ENCODE data around the gene PLCG1.
"Not testable (repeated sequence)": the region's sequence is repeated elsewhere in the genome, so short reads cannot be mapped to it uniquely, and the experiment has no call there.

Gene PLCG1

DNA sequence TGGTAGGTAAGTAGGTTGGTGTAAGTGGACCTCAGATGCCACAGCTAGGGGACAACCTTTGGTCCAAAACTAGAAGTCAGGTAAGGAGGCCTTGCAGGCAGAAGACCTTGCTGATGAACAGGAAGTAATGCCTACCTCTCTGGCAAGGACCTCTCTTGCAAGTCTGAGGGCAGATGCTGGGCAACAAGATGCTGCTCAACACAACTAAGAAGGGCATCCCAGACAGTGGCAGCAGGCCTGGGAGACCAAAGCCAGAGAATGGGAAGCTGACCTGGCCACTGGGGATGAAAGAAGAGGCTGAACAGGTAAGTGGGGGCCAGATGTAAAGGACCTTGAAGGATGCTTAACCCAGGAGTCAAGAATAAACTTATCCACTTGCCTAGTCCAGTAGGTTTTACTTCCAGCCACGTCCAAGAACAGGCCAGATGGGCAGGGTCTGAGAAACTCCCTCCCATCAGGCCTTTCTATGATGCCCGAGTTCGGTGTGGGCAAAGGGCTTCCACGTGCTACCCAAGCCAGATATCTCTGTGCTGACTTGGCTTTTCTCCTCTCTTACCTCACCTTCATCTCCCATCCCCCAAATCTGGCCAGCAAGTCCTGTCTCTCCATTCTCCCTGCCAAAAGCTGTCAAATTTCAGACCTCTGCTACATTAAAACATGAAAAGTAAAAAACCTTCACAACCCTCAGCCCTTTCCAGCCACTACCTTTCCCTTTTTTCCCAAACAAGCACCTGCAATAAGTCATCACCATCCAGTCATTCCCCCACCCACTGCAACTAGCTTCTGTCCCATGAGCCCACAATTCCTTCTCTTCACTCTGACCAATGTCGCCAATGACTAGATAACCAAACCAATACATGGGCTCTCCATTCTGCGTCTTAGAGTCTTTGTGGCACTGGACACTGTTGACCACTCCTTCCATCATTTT, 11.5 kb upstream of the PLCG1 start:
- no peak for DNase-seq

DNA sequence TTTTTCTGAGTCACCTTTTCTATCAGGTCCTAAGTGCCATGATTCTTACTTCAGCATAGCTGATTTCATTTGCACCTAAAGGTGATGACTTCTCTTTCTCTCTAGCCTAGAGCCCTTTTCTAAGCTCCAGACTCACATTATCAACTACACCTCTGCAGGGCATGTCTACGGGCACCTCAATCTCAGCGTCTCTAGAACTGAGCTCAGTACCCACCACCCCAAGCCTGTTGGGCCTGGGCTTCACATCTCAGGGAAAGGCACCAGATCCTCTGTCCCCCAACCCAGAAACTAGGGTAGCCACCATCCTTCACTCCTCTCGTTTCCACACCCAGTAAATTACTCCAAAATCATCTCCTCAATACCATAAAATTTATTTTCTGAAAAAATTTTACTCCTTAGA, 10.6 kb upstream of the PLCG1 start:
- no peak for DNase-seq

DNA sequence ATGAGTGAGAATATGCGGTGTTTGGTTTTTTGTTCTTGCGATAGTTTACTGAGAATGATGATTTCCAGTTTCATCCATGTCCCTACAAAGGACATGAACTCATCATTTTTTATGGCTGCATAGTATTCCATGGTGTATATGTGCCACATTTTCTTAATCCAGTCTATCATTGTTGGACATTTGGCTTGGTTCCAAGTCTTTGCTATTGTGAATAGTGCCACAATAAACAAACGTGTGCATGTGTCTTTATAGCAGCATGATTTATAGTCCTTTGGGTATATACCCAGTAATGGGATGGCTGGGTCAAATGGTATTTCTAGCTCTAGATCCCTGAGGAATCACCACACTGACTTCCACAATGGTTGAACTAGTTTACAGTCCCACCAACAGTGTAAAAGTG, 9.0 kb upstream of the PLCG1 start:
- not testable (repeated sequence) for DNase-seq

DNA sequence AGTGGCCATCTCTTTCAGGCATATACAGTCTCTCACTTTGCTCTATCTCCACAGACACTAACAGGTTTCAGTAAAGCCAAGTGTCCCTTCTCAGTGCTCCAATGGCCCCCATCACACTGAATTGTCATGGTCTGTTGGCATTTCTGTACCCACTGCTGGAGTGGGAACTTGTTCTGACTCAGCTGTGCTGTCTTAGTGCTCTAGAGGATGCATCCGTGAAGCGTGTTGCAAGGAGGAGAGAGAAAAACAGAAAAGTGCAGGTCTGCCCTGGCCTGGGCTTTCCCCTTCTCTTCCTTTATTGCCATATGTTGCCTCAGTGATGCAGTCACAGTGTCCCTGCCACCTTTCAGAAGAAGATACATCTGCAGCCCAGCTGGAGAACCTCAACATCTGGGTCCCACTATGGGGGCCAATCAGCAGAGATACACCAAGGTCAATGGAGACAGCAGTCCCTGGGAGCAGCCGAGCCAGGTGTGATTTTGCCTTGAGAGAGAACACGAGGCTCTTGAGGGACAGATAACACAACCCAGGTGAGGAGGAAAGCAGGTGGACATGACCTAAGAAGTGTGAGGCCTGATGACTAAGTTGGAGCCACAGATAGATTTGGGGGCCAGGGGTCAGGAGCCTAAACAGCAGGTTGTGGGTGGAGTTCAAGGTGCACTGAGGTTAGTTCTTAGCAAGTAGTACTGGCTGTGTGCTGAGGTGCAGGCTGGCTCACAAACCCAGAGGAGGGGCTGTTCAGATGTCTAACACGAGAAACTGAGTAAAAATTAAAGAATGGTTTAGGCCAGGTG, 5.6 kb upstream of the PLCG1 start:
- DNase-seq, result no peak

DNA sequence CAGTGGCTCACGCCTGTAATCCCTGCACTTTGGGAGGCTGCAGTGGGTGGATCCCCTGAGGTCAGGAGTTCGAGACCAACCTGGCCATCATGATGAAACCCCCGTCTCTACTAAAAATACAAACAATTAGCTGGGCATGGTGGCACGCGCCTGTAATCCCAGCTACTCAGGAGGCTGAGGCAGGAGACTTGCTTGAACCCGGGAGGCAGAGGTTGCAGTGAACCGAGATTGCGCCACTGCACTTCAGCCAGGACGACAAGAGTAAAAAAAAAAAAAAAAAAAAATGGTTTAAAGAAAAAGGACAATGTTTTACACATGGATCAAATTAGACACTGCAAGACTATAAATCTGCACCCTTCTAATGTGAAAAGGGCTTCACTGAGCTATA, 5.0 kb upstream of the PLCG1 start:
- DNase-seq, result not testable (repeated sequence)

DNA sequence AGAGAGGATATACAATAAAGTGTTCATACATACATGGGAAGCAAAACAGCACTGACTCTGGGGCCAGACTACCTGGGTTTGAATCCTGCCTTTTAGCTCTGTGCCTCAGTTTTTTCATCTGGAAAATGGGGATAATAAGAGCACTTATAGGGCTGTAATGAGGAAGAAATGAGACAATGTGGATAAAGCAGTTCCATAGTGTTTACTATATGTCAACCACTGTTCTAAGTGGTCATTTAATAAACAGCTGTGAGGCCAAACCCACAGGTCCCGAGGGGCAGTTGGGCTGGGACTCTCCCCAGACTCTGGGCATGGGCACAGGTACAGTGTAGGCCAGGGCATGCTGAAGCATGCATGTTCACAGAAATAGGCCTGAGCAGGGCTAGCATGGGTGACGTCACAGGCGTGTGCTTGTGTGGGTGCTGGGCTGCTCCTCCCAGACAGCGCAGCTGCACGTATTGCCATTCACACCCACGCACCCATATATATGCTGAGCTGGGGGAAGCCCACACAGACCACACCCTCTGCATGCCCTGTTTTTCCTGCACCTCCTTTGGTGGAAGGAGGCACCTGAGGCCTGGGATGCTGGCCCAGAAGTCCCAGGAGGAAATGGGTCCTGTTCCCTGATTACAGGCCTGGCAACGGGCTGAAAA, 3.5 kb upstream of the PLCG1 start:
- DNase-seq, result peak in 1 of 2 donors; percentile 56

DNA sequence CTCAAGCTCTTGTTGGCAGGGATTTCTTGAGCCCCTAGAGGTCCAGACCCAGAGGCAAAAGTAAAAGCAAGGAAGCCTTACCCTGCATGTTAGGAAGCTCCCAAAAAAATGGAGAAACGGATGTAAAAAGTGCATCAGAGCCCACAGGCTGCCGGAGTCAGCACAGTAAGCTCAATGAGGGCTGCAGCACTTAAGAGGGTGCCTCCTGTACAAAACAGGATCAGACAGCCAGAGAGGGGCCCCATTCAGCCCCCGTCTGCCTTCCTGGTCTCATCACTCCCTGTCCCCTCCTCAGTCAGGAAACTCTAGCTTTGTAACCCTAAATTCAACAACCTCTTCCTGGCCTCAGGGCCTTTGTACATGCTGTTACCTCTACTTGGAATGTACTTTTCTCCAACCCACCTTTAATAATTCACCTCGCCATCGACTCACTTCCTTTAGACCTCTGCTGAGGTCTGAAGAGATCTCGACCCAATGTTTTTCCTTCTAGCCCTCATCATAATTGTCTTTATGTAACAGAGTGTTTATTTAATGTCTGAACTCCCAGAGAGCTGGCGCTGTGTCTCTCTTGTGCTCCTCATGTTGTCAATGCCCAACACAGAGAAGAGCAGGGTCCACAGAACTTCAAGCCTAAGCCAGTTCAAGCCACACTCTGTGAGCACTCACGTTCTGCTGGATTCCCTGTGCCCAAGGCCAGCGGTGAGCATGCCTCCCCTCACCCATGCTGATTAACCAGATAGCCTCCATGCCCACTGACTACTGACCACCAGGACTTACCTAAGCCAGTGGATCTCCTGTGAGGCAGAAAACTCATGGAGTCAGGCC, 2.8 kb upstream of the PLCG1 start:
- no peak for DNase-seq

DNA sequence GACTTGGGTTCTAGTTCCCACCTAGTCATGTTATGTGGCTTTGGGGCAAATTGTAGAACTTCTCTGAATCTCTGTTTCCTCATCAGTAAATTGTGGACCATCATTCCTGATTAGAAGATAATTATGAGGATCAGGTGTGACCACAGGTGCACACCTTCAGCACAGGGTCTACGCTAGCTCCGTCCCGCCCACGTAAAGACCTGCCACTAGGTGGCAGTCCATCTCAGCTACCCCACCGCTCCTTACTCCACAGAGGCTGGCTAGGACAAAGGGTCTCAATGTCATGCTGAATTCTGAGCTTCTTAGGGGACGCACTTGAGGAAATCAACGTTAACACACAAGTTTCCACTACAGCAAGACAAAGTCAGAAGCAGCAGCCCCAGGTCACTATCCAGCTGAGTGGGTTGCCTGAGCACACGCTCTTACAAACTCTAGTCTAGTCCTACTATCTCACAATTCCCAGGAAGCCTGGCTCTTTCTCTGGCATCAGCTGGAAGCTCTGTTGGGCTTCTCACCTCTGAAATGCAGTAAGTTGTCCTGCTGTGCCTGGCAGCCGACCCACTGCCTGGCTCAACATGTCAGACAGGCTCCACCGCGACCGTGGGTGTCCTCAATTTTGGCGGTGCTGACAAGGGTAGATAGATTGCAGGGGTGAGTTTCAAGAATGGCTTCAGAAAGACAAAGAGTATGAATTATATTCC, 2.0 kb upstream of the PLCG1 start:
- DNase-seq, result peak; percentile 57 to 60

DNA sequence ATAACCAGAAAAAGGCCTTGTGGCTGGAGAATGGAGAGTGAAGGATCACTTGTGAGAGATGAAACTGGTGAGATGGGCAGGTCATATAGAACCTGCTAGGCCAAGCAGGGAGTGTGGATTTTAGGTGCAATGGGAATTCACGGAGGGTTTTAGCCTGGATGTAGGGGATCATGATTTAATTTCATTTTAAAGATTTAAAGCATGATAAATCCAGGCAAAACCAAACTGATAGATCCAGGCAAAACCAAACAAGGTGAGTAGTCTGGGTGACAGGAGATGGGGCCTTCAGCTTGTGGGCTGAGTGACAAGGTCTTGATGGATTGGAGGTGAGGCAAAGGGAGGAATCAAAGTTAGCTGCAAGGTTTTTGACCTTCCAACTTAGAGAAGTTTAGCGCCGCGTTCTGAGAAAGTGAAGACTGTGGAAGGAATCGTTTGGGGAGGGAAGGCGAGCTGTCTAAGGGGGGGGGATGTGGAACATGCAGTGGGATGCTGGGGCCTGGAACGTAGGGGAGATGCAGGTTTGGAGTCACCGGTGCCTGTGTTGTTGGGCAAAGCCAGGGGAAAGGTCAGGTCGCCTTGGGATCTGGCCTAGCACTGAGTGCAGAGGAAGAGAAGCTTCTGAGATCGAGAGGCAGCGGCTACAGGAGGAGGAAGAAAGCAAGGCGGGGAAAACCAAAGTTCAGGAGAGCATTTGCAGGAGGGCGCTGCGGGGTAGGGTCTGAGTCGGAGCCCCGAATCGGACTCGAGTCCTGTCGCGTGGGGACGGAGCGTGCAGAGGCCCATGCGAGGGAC, 1.3 kb upstream of the PLCG1 start:
- no peak for DNase-seq

DNA sequence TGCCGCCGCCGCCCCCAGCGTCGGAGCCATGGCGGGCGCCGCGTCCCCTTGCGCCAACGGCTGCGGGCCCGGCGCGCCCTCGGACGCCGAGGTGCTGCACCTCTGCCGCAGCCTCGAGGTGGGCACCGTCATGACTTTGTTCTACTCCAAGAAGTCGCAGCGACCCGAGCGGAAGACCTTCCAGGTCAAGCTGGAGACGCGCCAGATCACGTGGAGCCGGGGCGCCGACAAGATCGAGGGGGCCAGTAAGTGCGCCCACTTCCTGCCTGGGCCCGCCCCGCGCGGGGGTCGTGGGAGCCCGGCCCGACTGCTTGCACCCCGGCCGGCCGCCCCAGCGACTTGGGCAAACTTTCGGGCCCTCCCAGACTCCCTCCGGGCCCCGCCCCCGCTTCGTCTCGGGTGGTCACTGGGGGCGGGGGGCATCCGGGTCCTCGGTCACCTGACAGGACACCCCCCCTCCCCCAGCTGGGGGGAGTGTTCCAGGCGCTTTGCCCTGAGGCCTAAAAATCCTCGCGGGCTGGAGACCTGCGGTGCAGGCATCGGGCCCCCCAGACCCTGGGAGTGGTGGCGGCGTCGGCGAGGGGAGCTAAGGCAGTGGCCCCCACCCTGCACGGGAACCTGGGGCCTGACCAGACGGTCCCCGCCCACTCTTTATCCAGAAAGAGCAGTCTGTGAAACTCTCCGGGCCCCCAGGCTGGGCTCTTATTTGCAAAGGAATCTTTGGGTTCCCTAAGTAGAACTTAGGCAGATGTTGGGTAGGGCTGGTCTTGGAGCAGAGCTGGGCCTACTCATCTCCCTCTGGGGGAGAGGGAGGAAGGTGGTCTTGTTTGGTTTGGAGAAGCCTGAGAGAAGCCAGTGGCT, 501 bp downstream of the PLCG1 start:
- DNase-seq, result peak in 1 of 2 donors; percentile 52

DNA sequence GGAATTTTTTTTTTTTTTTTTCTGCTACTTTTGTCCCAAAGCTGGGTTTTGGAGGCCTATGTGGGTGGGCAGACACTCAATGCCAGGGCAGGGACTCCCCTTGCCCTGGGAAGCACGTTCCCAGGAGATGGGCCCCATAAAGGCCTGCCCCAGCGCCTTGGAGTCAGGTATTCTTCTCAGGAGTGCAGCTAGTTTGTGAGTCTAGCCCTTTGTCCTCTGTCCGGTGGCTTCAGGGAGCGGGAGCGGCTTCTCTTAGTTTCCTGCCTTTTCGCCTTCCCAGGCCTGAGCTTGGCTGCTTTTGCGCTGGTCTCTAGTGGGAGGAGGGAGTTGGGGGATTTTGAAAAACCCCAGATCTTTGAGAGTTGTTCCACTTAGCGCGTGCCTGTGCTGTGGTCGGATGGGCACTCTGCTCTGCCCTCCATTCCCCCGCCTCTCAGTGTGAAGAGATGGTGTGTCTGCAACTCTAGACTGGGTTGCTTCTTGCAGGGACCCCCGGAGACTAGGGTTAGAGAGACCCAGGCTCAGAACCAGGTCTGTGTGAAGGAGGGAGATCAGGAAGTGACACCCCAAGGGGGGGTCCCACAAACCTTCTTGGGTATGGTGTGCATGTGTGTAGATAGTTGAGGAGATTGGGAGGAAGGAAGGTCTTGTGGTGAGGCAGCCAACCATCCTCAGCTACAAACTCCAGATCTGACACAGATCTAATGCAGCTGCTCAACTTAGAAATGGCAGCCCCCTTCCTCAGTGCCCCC, 1.3 kb downstream of the PLCG1 start:
- no peak for DNase-seq

DNA sequence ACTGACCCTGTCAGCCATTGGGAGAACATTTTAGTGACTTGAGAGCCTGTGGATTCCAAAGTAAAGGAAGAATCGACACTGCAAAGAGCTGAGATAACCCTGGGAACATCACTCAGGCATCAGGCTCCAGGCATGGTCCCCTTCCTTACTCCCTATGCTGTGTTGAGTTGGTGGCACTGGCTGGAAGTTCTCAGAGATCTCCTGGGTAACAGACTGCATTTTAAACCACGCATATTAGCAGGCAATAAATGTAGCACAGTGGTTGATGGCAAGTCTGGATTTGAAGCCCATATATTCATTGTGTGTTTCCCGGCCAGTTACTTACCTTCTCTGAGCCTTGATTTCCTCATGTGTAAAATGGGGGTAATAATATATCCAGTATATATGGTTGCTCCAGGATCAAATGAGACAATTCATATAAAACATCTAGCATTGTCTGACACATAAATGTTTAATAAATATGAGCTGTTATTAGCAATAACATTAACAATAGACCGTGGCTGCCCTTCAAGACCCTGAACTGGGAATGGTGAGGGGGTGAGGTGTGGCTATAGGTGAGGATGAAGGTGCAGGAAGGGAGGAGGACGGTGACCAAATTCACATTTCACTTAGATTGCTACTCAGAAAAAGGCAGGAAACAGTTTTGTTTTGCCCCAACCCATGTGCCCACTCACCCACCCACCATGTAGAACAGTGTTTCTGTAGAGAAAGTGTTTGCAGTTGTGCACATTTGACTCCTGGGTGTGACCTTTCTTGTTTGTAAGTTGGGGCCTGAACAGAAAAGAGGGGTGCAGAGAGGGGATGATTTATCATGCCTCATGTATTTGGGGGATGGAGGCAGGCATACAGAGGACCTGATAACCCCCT, 2.1 kb downstream of the PLCG1 start:
- no peak for DNase-seq

DNA sequence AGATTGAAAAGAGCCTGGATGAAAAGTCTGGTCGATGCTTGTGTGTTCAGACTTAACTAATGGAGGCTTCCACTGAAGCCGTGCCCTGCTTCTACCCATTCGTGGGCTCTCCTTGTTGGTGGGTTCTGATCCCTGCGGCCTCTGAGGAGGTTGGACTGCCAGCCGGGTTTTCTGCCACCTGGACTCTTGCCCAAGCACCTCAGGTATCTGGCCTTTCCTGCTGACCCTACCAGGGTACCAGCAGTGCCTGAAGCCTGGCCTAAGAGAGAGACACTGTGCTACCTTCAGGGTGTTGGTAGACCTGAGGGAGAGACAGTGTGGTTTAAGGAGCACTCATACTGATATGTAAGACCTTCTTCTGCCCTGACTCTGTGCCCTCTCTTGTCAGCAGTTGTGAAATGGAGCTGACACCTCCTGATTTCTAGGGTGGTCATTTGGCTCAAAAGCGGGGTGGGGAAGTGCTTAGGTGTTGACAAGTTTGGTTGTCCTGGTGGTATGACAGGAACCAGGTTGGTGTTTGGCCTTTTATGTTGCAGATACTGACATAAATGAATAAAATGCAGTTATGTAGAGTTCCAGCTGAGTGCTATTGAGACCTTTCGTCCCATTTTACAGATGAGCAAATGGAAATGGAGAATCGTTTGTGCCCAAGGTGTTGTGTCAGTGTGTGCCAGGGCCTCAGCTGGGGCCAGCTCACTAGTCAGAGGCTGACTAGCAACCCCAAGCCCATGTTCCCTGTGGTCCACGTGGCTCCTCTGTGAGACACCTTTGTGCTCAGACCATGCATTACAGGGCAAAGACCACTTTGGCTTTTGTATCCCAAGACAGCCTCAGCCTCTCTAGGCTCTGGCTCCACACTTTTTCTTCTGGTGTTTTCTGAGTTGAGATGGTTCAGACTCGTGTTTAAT, 3.1 kb downstream of the PLCG1 start:
- no peak for DNase-seq

DNA sequence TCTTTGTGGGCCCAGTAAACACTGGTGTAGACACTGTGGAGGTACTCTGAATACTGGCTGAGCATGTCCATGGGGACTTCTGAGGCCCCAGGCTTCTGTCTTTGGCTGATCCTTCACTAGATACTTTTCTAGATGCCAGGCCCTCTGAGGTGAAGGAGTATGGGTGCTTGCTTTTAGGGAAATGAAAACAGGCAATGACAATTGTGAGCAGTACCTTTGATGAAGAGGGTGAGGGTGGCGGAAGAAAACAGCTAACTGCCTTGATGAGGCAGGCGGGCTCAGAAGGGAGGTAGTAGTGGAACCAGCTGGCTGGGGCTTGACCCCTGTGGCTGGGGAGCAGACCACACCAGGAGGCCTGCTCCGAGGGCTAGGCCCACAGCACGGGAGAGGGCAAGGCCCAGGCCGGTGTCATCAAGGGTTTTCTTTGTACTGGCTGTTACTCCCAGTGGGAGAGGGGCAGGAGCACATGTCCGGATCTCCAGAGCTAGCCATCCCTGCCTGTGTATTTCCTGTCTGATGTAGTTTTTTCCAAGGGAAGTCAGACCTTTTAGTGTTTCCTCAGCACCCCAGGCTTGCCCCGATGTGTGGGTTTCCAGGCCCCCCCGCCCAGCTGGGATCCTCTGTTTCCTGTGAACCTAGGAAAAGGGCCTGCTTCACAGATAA, 3.9 kb downstream of the PLCG1 start:
- DNase-seq, result no peak

DNA sequence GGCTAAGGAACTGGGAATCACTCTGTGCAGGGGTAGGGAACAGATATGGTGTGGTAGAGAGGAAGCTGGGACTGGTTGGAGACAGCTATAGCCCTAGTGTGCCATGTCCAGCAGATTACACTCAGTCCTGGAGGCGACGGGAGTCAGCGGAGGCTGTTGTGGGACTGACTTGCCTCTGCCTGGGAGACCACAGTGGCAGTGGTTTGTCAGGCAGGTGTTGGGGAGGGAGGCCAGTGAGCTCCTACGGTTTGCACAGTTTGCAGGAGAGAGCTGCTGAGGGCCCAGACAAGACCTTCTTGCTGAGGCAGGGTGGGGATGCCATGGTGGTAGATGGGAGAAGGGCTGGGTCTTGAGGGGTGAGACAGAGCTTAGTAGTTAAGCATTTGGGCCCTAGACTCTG, 4.9 kb downstream of the PLCG1 start:
- DNase-seq, result no peak

DNA sequence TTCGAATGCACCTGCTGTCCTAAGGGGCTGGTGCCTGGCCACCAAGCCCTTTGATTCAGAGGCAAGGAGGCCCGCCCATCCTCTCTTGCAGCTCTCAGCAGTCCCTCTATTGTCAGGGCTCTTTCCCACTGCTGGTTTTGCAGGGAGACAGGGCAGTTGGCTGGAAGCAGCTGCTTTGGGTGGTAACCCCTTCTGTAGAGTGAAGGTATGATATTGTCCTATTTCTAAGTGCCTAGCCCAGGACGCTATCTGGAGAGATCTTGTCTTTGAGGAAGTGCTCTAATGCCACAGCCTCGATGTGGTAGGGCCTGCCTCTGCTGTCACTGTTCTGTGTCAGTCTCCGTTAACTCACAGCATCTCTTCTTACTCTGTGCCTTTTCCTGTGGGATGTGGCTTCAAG, 5.6 kb downstream of the PLCG1 start:
- DNase-seq, result no peak

DNA sequence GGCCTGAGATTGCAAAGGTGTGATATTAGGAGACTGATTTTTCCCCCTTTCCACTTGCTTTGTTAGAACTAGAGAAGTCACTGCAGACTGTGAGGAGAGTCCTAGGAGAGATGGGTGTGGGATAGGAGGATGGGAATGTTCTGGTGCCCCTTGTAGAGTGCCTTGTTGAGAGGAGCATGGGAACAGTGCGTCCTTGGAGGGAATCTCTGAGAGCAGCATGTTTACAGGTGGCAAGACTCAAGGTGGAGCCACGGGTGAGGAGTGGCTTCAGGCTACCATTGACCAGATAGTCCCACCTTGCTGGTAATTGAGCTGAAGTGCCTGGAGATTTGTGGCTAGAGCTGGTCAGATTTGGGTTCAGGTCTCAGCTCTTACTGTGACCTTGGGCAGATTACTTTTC, 6.0 kb downstream of the PLCG1 start:
- no peak for DNase-seq

All from stimulated activated CD4-positive, alpha-beta T cell treated with anti-CD3 and anti-CD28 coated beads, Interleukin-2, amount 100 ng/mL, for 48 hours (primary cell).